ENCODE results near the gene SPRR4. TPM values are rescaled to one million over a fixed set of nuclear protein-coding genes. Genes with fewer than 3 reads are reported as not detected.

The SPRR4 gene
- total and polyA plus RNA-seq, 10 of the 15 experiments (the other 5 are each of a cell fraction or from before 2014, with no cell fraction given) = not detected

- RAD21 ChIA-PET (ENCODE audit: unreplicated experiment) = interaction anchor here (0.8 to 2.1 kb wide), 4 partner anchors 163 to 236 kb away, joined by 3 to 27 read pairs (median 4); no protein-coding TSS in a partner anchor
- no TSS peak for BruUV-seq (replicated peaks)
- FAIRE-seq = no peak
These were observed 10.5 kb upstream of the SPRR4 start for GRCh38 chr1:152959801-152960451.

More at GRCh38 chr1:152959801-152960451, 10.5 kb upstream of the SPRR4 start:
- Histone ChIP-seq H3K36me3 (ENCODE audit: control insufficient read depth in 2 of 2, insufficient read depth in 2 of 2, low read length in 1 of 2) (no peaks in the 10 kb centered on the region), H3K4me1 (ENCODE audit: control insufficient read depth, insufficient read depth, low read length) (no peaks in the 10 kb centered on the region), H2AFZ (ENCODE audit: control insufficient read depth, low read depth, low read length) (no peak overlapping the region), H3K9me3 (replicated peaks; ENCODE audit: control insufficient read depth, insufficient read depth, low read length) (no peaks in the 10 kb centered on the region), H3K4me2 (ENCODE audit: control insufficient read depth, insufficient read depth) (no peak overlapping the region), H3K4me3 (no peak overlapping the region), H4K20me1 (ENCODE audit: control insufficient read depth, insufficient read depth) (no peaks in the 10 kb centered on the region), H3K27ac (ENCODE audit: control insufficient read depth, insufficient read depth) (no peak overlapping the region), H3K27me3 (replicated peaks in 1 of 2; ENCODE audit: control insufficient read depth in 2 of 2, insufficient read depth in 2 of 2, low read length in 1 of 2) (peaks cover 0 to 2% of the 10 kb centered on the region in 2 experiments; a peak in 1 of 4 replicates), H3K79me2 (ENCODE audit: control insufficient read depth, insufficient read depth, low read length) (no peaks in the 10 kb centered on the region), H3K9ac (ENCODE audit: control insufficient read depth, insufficient read depth, low read length) (no peak overlapping the region)
- no peak for ATAC-seq
- TF ChIP-seq REST (IDR thresholded peaks at IDR 0.05; ENCODE audit: low read depth, low read length) (no peak), ESRRA (IDR thresholded peaks at IDR 0.05; ENCODE audit: low read length) (no peak), JUNB (IDR thresholded peaks at IDR 0.05) (no peak), SMAD5 (IDR thresholded peaks at IDR 0.05; ENCODE audit: low read depth) (no peak), MTA3 (IDR thresholded peaks at IDR 0.05; ENCODE audit: borderline replicate concordance, low read length) (no peak), RUNX3 (IDR thresholded peaks at IDR 0.05; ENCODE audit: low read length) (no peak), KDM1A (IDR thresholded peaks at IDR 0.05; ENCODE audit: borderline replicate concordance) (no peak), MLLT1 (IDR thresholded peaks at IDR 0.05) (no peak), SPI1 (IDR thresholded peaks at IDR 0.05; ENCODE audit: borderline replicate concordance, insufficient read depth, low read depth, low read length) (no peak), CBX3 (IDR thresholded peaks at IDR 0.05; ENCODE audit: borderline replicate concordance, low read depth) (no peak), NFIC (IDR thresholded peaks at IDR 0.05; ENCODE audit: low read depth, low read length) (no peak), EZH2 (IDR thresholded peaks at IDR 0.05; ENCODE audit: borderline replicate concordance, control insufficient read depth, low read depth, low read length) (no peak), JUND (IDR thresholded peaks at IDR 0.05; ENCODE audit: low read depth, low read length) (no peak), TCF3 (IDR thresholded peaks at IDR 0.05; ENCODE audit: borderline replicate concordance, insufficient read depth, low read depth, low read length) (no peak)
- WGBS (ENCODE audit: insufficient coverage, insufficient replicate concordance, low lambda C conversion rate, missing lambda C conversion rate) = 61% methylated on average over 10 of the region's 10 CpGs
- no peak for DNase-seq (ENCODE audit: low read depth, low spot score)
- ChIA-PET CTCF (interaction anchor here (1.2 to 7.6 kb wide), 10 partner anchors 9 to 318 kb away, joined by 3 to 66 read pairs (median 5); partner anchors contain the start of gene SPRR2A), SMC1A (ENCODE audit: uncharacterized antibody, unreplicated experiment) (interaction anchor here (1.6 to 2.7 kb wide), 2 partner anchors 14 to 232 kb away, joined by 4 to 28 read pairs; no protein-coding TSS in a partner anchor), POLR2A (no interaction called here)
- in situ Hi-C loops (cut with MboI) (no loop called here), intact Hi-C loops (cut with micrococcal nuclease; ENCODE audit: unreplicated experiment) (loop anchor here (1.0 to 10.0 kb wide), 2 partner anchors 232 to 265 kb away; no protein-coding TSS in a partner anchor)

All from GM12878 (cell line).